Measurements from ENCODE around the gene SULT1C3. TPM values are rescaled to one million over a fixed set of nuclear protein-coding genes. Genes with fewer than 3 reads are reported as not detected.
A peak's percentile ranks its signal among the peaks of the same experiment; 100 is the strongest.

SULT1C3 gene
- total RNA-seq, 1 experiment from 2014 or later, result not detected

- Mint-ChIP-seq H3K27me3 (ENCODE audit: insufficient read depth, unreplicated experiment) (no peaks in the 10 kb centered on the region), H3K4me3 (ENCODE audit: unreplicated experiment) (no peak overlapping the region), H3K36me3 (ENCODE audit: insufficient read depth, unreplicated experiment) (no peaks in the 10 kb centered on the region), H3K27ac (ENCODE audit: unreplicated experiment) (no peak overlapping the region), H3K9me3 (ENCODE audit: unreplicated experiment) (peaks cover 8% of the 10 kb centered on the region), H3K4me1 (ENCODE audit: low read depth, unreplicated experiment) (no peaks in the 10 kb centered on the region)
- Histone ChIP-seq H3K4me1 (peaks cover 5% of the 10 kb centered on the region; the same call in 1 of the 2 replicates), H3K4me3 (ENCODE audit: low read depth, low read length) (no peak overlapping the region), H3K9me3 (peaks cover 7% of the 10 kb centered on the region; the same call in 1 of the 2 replicates), H3K36me3 (ENCODE audit: control insufficient read depth, insufficient read depth, low read length) (no peaks in the 10 kb centered on the region; the same call in 1 of the 2 replicates), H3K27me3 (replicated peaks; ENCODE audit: control insufficient read depth, insufficient read depth, low read length) (no peaks in the 10 kb centered on the region)
- CTCF ChIA-PET, result no interaction called here
- POLR2A ChIA-PET, result no interaction called here
- no peak for DNase-seq
- intact Hi-C loops (cut with micrococcal nuclease; ENCODE audit: unreplicated experiment), result no loop called here
- no TSS peak for BruUV-seq (replicated peaks)
- TF ChIP-seq, protein P1, sequence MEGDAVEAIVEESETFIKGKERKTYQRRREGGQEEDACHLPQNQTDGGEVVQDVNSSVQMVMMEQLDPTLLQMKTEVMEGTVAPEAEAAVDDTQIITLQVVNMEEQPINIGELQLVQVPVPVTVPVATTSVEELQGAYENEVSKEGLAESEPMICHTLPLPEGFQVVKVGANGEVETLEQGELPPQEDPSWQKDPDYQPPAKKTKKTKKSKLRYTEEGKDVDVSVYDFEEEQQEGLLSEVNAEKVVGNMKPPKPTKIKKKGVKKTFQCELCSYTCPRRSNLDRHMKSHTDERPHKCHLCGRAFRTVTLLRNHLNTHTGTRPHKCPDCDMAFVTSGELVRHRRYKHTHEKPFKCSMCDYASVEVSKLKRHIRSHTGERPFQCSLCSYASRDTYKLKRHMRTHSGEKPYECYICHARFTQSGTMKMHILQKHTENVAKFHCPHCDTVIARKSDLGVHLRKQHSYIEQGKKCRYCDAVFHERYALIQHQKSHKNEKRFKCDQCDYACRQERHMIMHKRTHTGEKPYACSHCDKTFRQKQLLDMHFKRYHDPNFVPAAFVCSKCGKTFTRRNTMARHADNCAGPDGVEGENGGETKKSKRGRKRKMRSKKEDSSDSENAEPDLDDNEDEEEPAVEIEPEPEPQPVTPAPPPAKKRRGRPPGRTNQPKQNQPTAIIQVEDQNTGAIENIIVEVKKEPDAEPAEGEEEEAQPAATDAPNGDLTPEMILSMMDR (IDR thresholded peaks at IDR 0.05; ENCODE audit: insufficient read depth in 1 of 2, low read depth in 1 of 2, low read length in 1 of 2, severe bottlenecking in 1 of 2, unreplicated experiment in 1 of 2), result no peak
Observed at GRCh38 chr2:108287169-108287568, 47.4 kb downstream of the SULT1C3 start.

DNA sequence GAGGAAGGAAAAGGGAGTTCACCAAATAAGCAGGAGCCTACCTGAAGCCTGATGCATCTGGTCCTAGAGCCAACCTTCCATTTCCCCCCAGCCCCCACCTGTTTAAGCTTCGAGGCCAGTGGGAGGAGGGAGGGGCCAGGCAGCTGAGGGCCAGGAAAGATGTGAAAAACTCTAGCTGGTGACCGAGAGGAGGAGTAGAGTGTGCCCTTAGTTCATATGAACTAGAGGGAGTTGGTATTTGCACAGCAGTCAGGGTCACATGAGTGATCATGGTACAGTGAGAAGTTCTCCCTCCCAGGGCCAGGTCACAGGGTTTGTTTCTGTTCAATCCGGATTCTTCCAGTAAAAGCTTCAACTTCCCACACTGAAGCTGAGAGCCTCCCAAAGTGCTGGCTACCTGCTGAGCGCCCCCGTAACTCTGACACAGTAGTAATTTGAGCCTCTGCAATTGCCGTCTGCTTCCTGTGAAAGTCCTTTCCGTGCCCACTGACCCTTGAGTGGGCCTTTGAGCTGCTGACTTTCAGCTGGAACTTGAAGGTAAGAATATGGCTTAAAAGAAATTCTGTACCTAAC is 48.9 kb downstream of the SULT1C3 start, which contains the start of gene SULT1C2:
SULT1C2 (plus strand) TSS at position 362 of the 573 bp plus-strand sequence. CDS start 4,773 bp downstream, outside the sequence.
- Histone ChIP-seq H3K9me3 (peaks cover 4% of the 10 kb centered on the region; the same call in 1 of the 2 replicates), H3K4me1 (peaks cover 5% of the 10 kb centered on the region; the same call in 1 of the 2 replicates), H3K36me3 (ENCODE audit: control insufficient read depth, insufficient read depth, low read length) (no peaks in the 10 kb centered on the region; the same call in 1 of the 2 replicates), H3K4me3 (ENCODE audit: low read depth, low read length) (no peak within 1 kb of the TSS), H3K27me3 (replicated peaks; ENCODE audit: control insufficient read depth, insufficient read depth, low read length) (no peaks in the 10 kb centered on the region)
- Mint-ChIP-seq H3K27me3 (ENCODE audit: insufficient read depth, unreplicated experiment) (no peaks in the 10 kb centered on the region), H3K27ac (ENCODE audit: unreplicated experiment) (peak within 1 kb of the TSS; percentile 10), H3K4me1 (ENCODE audit: low read depth, unreplicated experiment) (no peaks in the 10 kb centered on the region), H3K36me3 (ENCODE audit: insufficient read depth, unreplicated experiment) (no peaks in the 10 kb centered on the region), H3K4me3 (ENCODE audit: unreplicated experiment) (no peak within 1 kb of the TSS), H3K9me3 (ENCODE audit: unreplicated experiment) (peaks cover 8% of the 10 kb centered on the region)
- ChIA-PET CTCF (interaction anchor here (1.1 kb wide), 1 partner anchor 27 kb away, joined by 3 read pairs; no protein-coding TSS in a partner anchor), POLR2A (no interaction called here)
- BruUV-seq (replicated peaks), result no TSS peak
- TF ChIP-seq, protein P1 (IDR thresholded peaks at IDR 0.05; ENCODE audit: insufficient read depth in 1 of 2, low read depth in 1 of 2, low read length in 1 of 2, severe bottlenecking in 1 of 2, unreplicated experiment in 1 of 2), result no peak
- intact Hi-C loops (cut with micrococcal nuclease; ENCODE audit: unreplicated experiment), result no loop called here
- DNase-seq, result peak; percentile 22 to 52

DNA sequence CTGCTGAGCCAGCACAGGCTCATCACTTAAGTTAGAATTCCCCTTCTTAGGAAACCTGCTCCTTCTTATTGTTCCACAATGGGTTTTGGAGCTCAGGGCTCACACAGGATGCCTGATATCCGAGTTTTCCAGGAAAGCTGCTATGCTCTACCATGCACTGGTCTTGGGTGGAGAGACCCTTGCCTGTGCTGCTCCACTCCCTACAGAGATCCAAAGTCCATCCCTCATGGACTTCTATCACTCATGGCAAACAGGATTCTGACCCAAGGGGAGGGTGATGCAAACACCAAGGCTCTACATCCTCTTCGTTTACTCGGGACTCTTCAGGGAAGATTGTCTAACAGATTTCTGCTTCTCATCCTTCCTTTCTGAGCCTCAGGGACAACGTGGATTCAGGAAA is 54.1 kb downstream of the SULT1C3 start:
- intact Hi-C loops (cut with micrococcal nuclease; ENCODE audit: unreplicated experiment), result no loop called here
- Mint-ChIP-seq H3K27ac (ENCODE audit: unreplicated experiment) (peak overlapping the region; percentile 6), H3K4me3 (ENCODE audit: unreplicated experiment) (no peak overlapping the region), H3K27me3 (ENCODE audit: insufficient read depth, unreplicated experiment) (no peaks in the 10 kb centered on the region), H3K4me1 (ENCODE audit: low read depth, unreplicated experiment) (peaks cover 10% of the 10 kb centered on the region), H3K9me3 (ENCODE audit: unreplicated experiment) (peaks cover 31% of the 10 kb centered on the region), H3K36me3 (ENCODE audit: insufficient read depth, unreplicated experiment) (peaks cover 8% of the 10 kb centered on the region)
- Histone ChIP-seq H3K9me3 (no peaks in the 10 kb centered on the region), H3K4me1 (peaks cover 14% of the 10 kb centered on the region; the same call in 1 of the 2 replicates), H3K27me3 (replicated peaks; ENCODE audit: control insufficient read depth, insufficient read depth, low read length) (no peaks in the 10 kb centered on the region), H3K36me3 (ENCODE audit: control insufficient read depth, insufficient read depth, low read length) (no peaks in the 10 kb centered on the region; the same call in 1 of the 2 replicates), H3K4me3 (ENCODE audit: low read depth, low read length) (no peak overlapping the region)
- TF ChIP-seq, protein P1 (IDR thresholded peaks at IDR 0.05; ENCODE audit: insufficient read depth in 1 of 2, low read depth in 1 of 2, low read length in 1 of 2, severe bottlenecking in 1 of 2, unreplicated experiment in 1 of 2), result no peak
- POLR2A ChIA-PET, result no interaction called here
- CTCF ChIA-PET, result no interaction called here
- no peak for DNase-seq
- no TSS peak for BruUV-seq (replicated peaks)
